Breast epithelium (tissue), 3 donors: ENCODE results near the gene LFNG.

ENCODE experiments used
- CTCF ChIP-seq, 3 donors: fragments of 450-650 bp; IDR thresholded peaks; one replicate each; pipeline ENCODE4 v1.5.1; 2016 to 2017; ENCODE audit warnings: antibody characterized with exemption in 3 of 3, mild to moderate bottlenecking in 3 of 3, moderate library complexity in 3 of 3
- POLR2A ChIP-seq: fragments of 450-650 bp; IDR thresholded peaks from one replicate; pipeline ENCODE4 v1.6.1; 2016; ENCODE audit warnings: antibody characterized with exemption, mild to moderate bottlenecking, moderate library complexity

GRCh38 chr7:2497500-2498336 lies 21.9 kb upstream of the LFNG start:
- TF ChIP-seq CTCF (IDR thresholded peaks at IDR 0.05) = no peak
- TF ChIP-seq POLR2A = no peak
